ENCODE results near the gene SCAF11.

SCAF11 gene

GRCh38 chr12:45981075-45981837 lies 9.1 kb downstream of the SCAF11 start:
- DNase-seq = no peak

GRCh38 chr12:45980540-45980939 lies 9.8 kb downstream of the SCAF11 start:
- no peak for DNase-seq

- DNase-seq = no peak
Observed at GRCh38 chr12:45978108-45978507, 12.3 kb downstream of the SCAF11 start.

GRCh38 chr12:45977620-45978019 lies 12.8 kb downstream of the SCAF11 start:
- DNase-seq = no peak

GRCh38 chr12:45975506-45975905 lies 14.9 kb downstream of the SCAF11 start:
- no peak for DNase-seq

- no peak for DNase-seq
Observed at GRCh38 chr12:45974883-45975282, 15.5 kb downstream of the SCAF11 start.

- DNase-seq = no peak
Observed at GRCh38 chr12:45974171-45974719, 16.1 kb downstream of the SCAF11 start.

GRCh38 chr12:45973526-45973925 lies 16.8 kb downstream of the SCAF11 start:
- DNase-seq = no peak

- no peak for DNase-seq
Observed at GRCh38 chr12:45970391-45970790, 20.0 kb downstream of the SCAF11 start.

- no peak for DNase-seq
Observed at GRCh38 chr12:45969084-45969483, 21.3 kb downstream of the SCAF11 start.

- no peak for DNase-seq
Observed at GRCh38 chr12:45966486-45966885, 23.9 kb downstream of the SCAF11 start.

GRCh38 chr12:45962553-45963325 lies 27.6 kb downstream of the SCAF11 start:
- DNase-seq = no peak

- DNase-seq = no peak
Observed at GRCh38 chr12:45959728-45960127, 30.6 kb downstream of the SCAF11 start.

GRCh38 chr12:45959025-45959424 lies 31.3 kb downstream of the SCAF11 start:
- no peak for DNase-seq

GRCh38 chr12:45948546-45948945 lies 41.8 kb downstream of the SCAF11 start:
- DNase-seq = no peak

- DNase-seq = no peak
Observed at GRCh38 chr12:45946435-45946834, 43.9 kb downstream of the SCAF11 start.

GRCh38 chr12:45944771-45945170 lies 45.6 kb downstream of the SCAF11 start:
- DNase-seq = no peak

- DNase-seq = no peak
Observed at GRCh38 chr12:45939759-45940158, 50.6 kb downstream of the SCAF11 start.

- no peak for DNase-seq
Observed at GRCh38 chr12:45938566-45938965, 51.8 kb downstream of the SCAF11 start.

GRCh38 chr12:45934956-45935355 lies 55.4 kb downstream of the SCAF11 start:
- DNase-seq = no peak

- no peak for DNase-seq
Observed at GRCh38 chr12:45933504-45933903, 56.9 kb downstream of the SCAF11 start.

- DNase-seq = no peak
Observed at GRCh38 chr12:45930369-45930768, 60.0 kb downstream of the SCAF11 start.

GRCh38 chr12:45928309-45928708 lies 62.1 kb downstream of the SCAF11 start:
- no peak for DNase-seq

- no peak for DNase-seq
Observed at GRCh38 chr12:45918818-45919217, 71.6 kb downstream of the SCAF11 start.
